ENCODE measurements around the gene CORO6. TPM values are rescaled to one million over a fixed set of nuclear protein-coding genes. Genes with fewer than 3 reads are reported as not detected.
A peak's percentile ranks its signal among the peaks of the same experiment; 100 is the strongest.

CORO6 gene
- total and polyA plus RNA-seq, 10 of the 15 experiments (the other 5 are each of a cell fraction or from before 2014, with no cell fraction given), result 0.26 to 5.0 (median 1.7) TPM; not detected in 1

GRCh38 chr17:29587591-29587990 is 35.1 kb downstream of the CORO6 start:
- Histone ChIP-seq H3K27me3 (replicated peaks in 1 of 2; ENCODE audit: control insufficient read depth in 2 of 2, insufficient read depth in 2 of 2, low read length in 1 of 2) (no peaks in the 10 kb centered on the region), H3K4me1 (ENCODE audit: control insufficient read depth, insufficient read depth, low read length) (peaks cover 48% of the 10 kb centered on the region), H3K79me2 (ENCODE audit: control insufficient read depth, insufficient read depth, low read length) (peaks cover 33% of the 10 kb centered on the region), H3K9me3 (replicated peaks; ENCODE audit: control insufficient read depth, insufficient read depth, low read length) (no peaks in the 10 kb centered on the region), H3K4me3 (peak overlapping the region; percentile 94), H3K36me3 (ENCODE audit: control insufficient read depth in 2 of 2, insufficient read depth in 2 of 2, low read length in 1 of 2) (no peaks in the 10 kb centered on the region; a peak in 2 of 4 replicates), H4K20me1 (ENCODE audit: control insufficient read depth, insufficient read depth) (no peaks in the 10 kb centered on the region), H3K4me2 (ENCODE audit: control insufficient read depth, insufficient read depth) (peak overlapping the region; percentile 89), H2AFZ (ENCODE audit: control insufficient read depth, low read depth, low read length) (no peak overlapping the region), H3K9ac (ENCODE audit: control insufficient read depth, insufficient read depth, low read length) (peak overlapping the region; percentile 78), H3K27ac (ENCODE audit: control insufficient read depth, insufficient read depth) (no peak overlapping the region)
- ChIA-PET SMC1A (ENCODE audit: uncharacterized antibody, unreplicated experiment) (interaction anchor here (1.0 to 2.9 kb wide), 5 partner anchors 13 to 218 kb away, joined by 3 to 15 read pairs (median 3); no protein-coding TSS in a partner anchor), CTCF (interaction anchor here (0.6 to 6.7 kb wide), 8 partner anchors 9 to 344 kb away, joined by 3 to 82 read pairs (median 6); no protein-coding TSS in a partner anchor), RAD21 (ENCODE audit: unreplicated experiment) (interaction anchor here (0.8 to 2.0 kb wide), 6 partner anchors 17 to 344 kb away, joined by 3 to 11 read pairs (median 4); no protein-coding TSS in a partner anchor), POLR2A (interaction anchor here (0.6 to 3.1 kb wide), 4 partner anchors 8 to 30 kb away, joined by 4 to 9 read pairs (median 6); no protein-coding TSS in a partner anchor)
- no TSS peak for BruUV-seq (replicated peaks)
- in situ Hi-C loops (cut with MboI) (no loop called here), intact Hi-C loops (cut with micrococcal nuclease; ENCODE audit: unreplicated experiment) (no loop called here)
- FAIRE-seq (no peak), ATAC-seq (no peak), DNase-seq (ENCODE audit: low read depth, low spot score) (no peak)
- WGBS (ENCODE audit: insufficient coverage, insufficient replicate concordance, low lambda C conversion rate, missing lambda C conversion rate), result 88% methylated on average over 6 of the region's 6 CpGs
- TF ChIP-seq MXI1 (IDR thresholded peaks at IDR 0.05; ENCODE audit: low read depth, low read length) (no peak), CHD1 (IDR thresholded peaks at IDR 0.05; ENCODE audit: low read depth, low read length) (no peak), SKIL (IDR thresholded peaks at IDR 0.05; ENCODE audit: low read depth, poor library complexity, severe bottlenecking) (no peak), RCOR1 (conservative IDR thresholded peaks at IDR 0.05; ENCODE audit: low read depth, low read length) (no peak), E2F8 (IDR thresholded peaks at IDR 0.05; ENCODE audit: low read depth, partially characterized antibody) (no peak), SIX5 (IDR thresholded peaks at IDR 0.05; ENCODE audit: low read depth, low read length, severe bottlenecking) (no peak), BCL3 (IDR thresholded peaks at IDR 0.05; ENCODE audit: borderline replicate concordance, insufficient read depth, low read depth, low read length, poor library complexity, severe bottlenecking) (no peak), ETV6 (conservative IDR thresholded peaks at IDR 0.05 in 1 of 2, IDR thresholded peaks at IDR 0.05 in 1 of 2; ENCODE audit: borderline replicate concordance in 1 of 2, low read depth in 1 of 2) (no peak), SMC3 (IDR thresholded peaks at IDR 0.05; ENCODE audit: borderline replicate concordance, low read length) (no peak), IRF5 (IDR thresholded peaks at IDR 0.05; ENCODE audit: borderline replicate concordance) (no peak), SREBF2 (IDR thresholded peaks at IDR 0.05; ENCODE audit: low read length) (no peak)
